Measurements from ENCODE around the gene NBAS. TPM values are rescaled to one million over a fixed set of nuclear protein-coding genes. Genes with fewer than 3 reads are reported as not detected.

The NBAS gene
- total and polyA plus RNA-seq, 2 of the 13 experiments (the other 11 are each of a cell fraction or from before 2014, with no cell fraction given) = 33.6 to 58.7 TPM

DNA sequence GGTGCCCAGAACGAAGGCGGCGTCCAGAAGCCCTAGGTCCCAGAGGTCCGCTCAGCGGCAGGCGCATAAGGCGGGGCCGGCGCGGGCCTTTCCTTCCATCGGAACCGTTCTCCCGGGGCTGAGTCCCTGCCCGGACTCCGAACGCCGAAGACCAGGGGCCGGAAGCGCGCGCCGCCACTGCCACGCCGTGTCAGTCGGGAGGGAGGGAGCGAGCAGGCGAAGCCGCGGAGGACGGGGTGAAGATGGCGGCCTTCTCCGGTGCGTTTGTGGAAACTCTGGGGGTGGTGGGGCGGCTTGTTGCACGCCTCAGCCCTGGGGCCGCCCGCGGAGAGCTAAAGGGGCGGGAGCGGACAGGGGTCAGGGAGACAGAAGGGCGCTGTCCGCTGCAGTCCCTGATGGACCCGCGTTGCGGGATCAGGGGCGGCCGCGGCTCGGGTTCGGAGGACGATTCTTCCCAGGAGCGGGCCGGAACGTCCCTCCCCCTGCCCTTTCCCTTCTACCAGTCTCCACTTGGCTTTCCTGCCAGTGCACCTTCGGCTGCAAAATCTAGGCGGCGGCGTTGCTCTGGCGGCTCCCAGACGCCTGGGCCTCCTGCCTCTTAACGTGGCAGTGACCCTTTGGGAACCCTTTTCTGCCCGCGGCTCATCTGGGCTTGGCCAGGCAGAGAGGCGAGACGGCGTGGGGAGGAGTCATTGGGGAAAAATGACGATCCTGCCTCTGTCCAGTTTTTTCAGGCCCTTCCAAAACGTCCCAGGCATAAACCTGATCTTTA lies 30.7 kb upstream of the NBAS start, which contains the start of gene DDX1 (continued):
- peak; percentile 24 to 59; a peak in 1 of 4 replicates for TF ChIP-seq EP300 (IDR thresholded peaks at IDR 0.05; ENCODE audit: low read depth in 2 of 2, low read length in 2 of 2)
- peak; percentile 36; the same call in 1 of the 2 replicates for TF ChIP-seq EP300 (CRISPR knock-in tag; IDR thresholded peaks at IDR 0.05; ENCODE audit: borderline replicate concordance)
- no peak for TF ChIP-seq ZFP62 (CRISPR knock-in tag; IDR thresholded peaks at IDR 0.05)
- peak; percentile 98 for TF ChIP-seq TSC22D2 (CRISPR knock-in tag; IDR thresholded peaks at IDR 0.05; ENCODE audit: borderline replicate concordance)
- peak; percentile 71 for TF ChIP-seq ZNF629 (CRISPR knock-in tag; conservative IDR thresholded peaks at IDR 0.05)
- peak; percentile 98 for TF ChIP-seq ATF7-NPFF (CRISPR knock-in tag; IDR thresholded peaks at IDR 0.05; ENCODE audit: low read depth)
- 0 out of 2 replicates have a peak, but pooled peaks have one; percentile 11 for TF ChIP-seq FOXK2 (IDR thresholded peaks at IDR 0.05)
- TF ChIP-seq, protein P1, sequence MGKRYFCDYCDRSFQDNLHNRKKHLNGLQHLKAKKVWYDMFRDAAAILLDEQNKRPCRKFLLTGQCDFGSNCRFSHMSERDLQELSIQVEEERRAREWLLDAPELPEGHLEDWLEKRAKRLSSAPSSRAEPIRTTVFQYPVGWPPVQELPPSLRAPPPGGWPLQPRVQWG (CRISPR knock-in tag; IDR thresholded peaks at IDR 0.05; ENCODE audit: borderline replicate concordance, low read depth) = peak; percentile 93; the same call in 1 of the 2 replicates
- TF ChIP-seq, protein P2, sequence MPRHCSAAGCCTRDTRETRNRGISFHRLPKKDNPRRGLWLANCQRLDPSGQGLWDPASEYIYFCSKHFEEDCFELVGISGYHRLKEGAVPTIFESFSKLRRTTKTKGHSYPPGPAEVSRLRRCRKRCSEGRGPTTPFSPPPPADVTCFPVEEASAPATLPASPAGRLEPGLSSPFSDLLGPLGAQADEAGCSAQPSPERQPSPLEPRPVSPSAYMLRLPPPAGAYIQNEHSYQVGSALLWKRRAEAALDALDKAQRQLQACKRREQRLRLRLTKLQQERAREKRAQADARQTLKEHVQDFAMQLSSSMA (CRISPR knock-in tag; IDR thresholded peaks at IDR 0.05) = peak; percentile 97
- peak; percentile 85; the same call in 1 of the 2 replicates for TF ChIP-seq ZSCAN29 (CRISPR knock-in tag; conservative IDR thresholded peaks at IDR 0.05)
- no peak for TF ChIP-seq NBN (conservative IDR thresholded peaks at IDR 0.05)
- peak; percentile 98 for TF ChIP-seq HOXA3 (CRISPR knock-in tag; IDR thresholded peaks at IDR 0.05)
- no peak for TF ChIP-seq MATR3 (CRISPR knock-in tag; IDR thresholded peaks at IDR 0.05)
- TF ChIP-seq ATM (IDR thresholded peaks at IDR 0.05; ENCODE audit: borderline replicate concordance) = no peak
- TF ChIP-seq HDAC2 (CRISPR knock-in tag; IDR thresholded peaks at IDR 0.05) = peak; percentile 96
- TF ChIP-seq ATRX (CRISPR knock-in tag; IDR thresholded peaks at IDR 0.05; ENCODE audit: borderline replicate concordance) = no peak; the same call in 1 of the 2 replicates
- peak; percentile 100 for TF ChIP-seq ZNF280D (CRISPR knock-in tag; IDR thresholded peaks at IDR 0.05)
- peak; percentile 95; the same call in 1 of the 2 replicates for TF ChIP-seq MZF1 (CRISPR knock-in tag; IDR thresholded peaks at IDR 0.05; ENCODE audit: borderline replicate concordance)
- peak; percentile 58; the same call in 1 of the 2 replicates for TF ChIP-seq PPARG (CRISPR knock-in tag; conservative IDR thresholded peaks at IDR 0.05)
- TF ChIP-seq ZNF543 (CRISPR knock-in tag; IDR thresholded peaks at IDR 0.05) = peak; percentile 99
- TF ChIP-seq ZNF776 (CRISPR knock-in tag; IDR thresholded peaks at IDR 0.05) = peak; percentile 100
- peak; percentile 92 for TF ChIP-seq NR2C2 (CRISPR knock-in tag; IDR thresholded peaks at IDR 0.05; ENCODE audit: borderline replicate concordance)
- TF ChIP-seq ZFAT (CRISPR knock-in tag; conservative IDR thresholded peaks at IDR 0.05) = peak; percentile 78; the same call in 1 of the 2 replicates

Data from HepG2 (cell line).